Measurements from ENCODE around the gene FAM3D. TPM values are rescaled to one million over a fixed set of nuclear protein-coding genes. Genes with fewer than 3 reads are reported as not detected.
"Not testable (repeated sequence)": the region's sequence is repeated elsewhere in the genome, so short reads cannot be mapped to it uniquely, and the experiment has no call there.

Gene FAM3D
- polyA plus RNA-seq, 1 of the 3 experiments (the other 2 are of a cell fraction) = not detected

- DNase-seq = no peak
- Histone ChIP-seq H3K27ac (ENCODE audit: low read depth in 2 of 2, low read length in 1 of 2) (no peak overlapping the region), H3K9me2 (no peaks in the 10 kb centered on the region), H3K79me2 (ENCODE audit: insufficient read depth) (no peaks in the 10 kb centered on the region), H3K4me3 (ENCODE audit: low read depth in 2 of 2, low read length in 1 of 2) (no peak overlapping the region), H3K27me3 (ENCODE audit: insufficient read depth) (no peaks in the 10 kb centered on the region; the same call in 1 of the 2 replicates), H3K4me2 (no peak overlapping the region), H3F3A (replicated peaks; ENCODE audit: insufficient read depth) (no peaks in the 10 kb centered on the region), H3K4me1 (ENCODE audit: control insufficient read depth in 1 of 2, insufficient read depth in 2 of 2, low read depth in 1 of 2, low read length in 1 of 2) (no peaks in the 10 kb centered on the region), H3K9me3 (no peaks in the 10 kb centered on the region), H3K9ac (no peak overlapping the region), H3K36me3 (replicated peaks in 1 of 2; ENCODE audit: control insufficient read depth in 1 of 2, insufficient read depth in 2 of 2, low read length in 1 of 2) (no peaks in the 10 kb centered on the region), H4K20me1 (ENCODE audit: insufficient read depth) (no peaks in the 10 kb centered on the region), H2AFZ (ENCODE audit: low read depth) (no peak overlapping the region)
- CTCF ChIA-PET = interaction anchor here (0.7 kb wide), 1 partner anchor 18 kb away, joined by 3 read pairs; no protein-coding TSS in a partner anchor
- POLR2A ChIA-PET = no interaction called here
- WGBS (ENCODE audit: low lambda C conversion rate) = 42% methylated on average over 6 of the region's 6 CpGs
- TF ChIP-seq REST (IDR thresholded peaks at IDR 0.05; ENCODE audit: low read depth, low read length) = no peak
- no peak for TF ChIP-seq IRF3 (IDR thresholded peaks at IDR 0.05; ENCODE audit: low read depth, low read length)
Measured at GRCh38 chr3:58679974-58680666, 13.5 kb upstream of the FAM3D start.

GRCh38 chr3:58679446-58679845, 12.9 kb upstream of the FAM3D start:
- Histone ChIP-seq H3K4me1 (ENCODE audit: control insufficient read depth in 1 of 2, insufficient read depth in 2 of 2, low read depth in 1 of 2, low read length in 1 of 2) (no peaks in the 10 kb centered on the region), H4K20me1 (ENCODE audit: insufficient read depth) (no peaks in the 10 kb centered on the region), H3K27ac (ENCODE audit: low read depth in 2 of 2, low read length in 1 of 2) (no peak overlapping the region), H3K27me3 (ENCODE audit: insufficient read depth) (no peaks in the 10 kb centered on the region; the same call in 1 of the 2 replicates), H3K36me3 (replicated peaks in 1 of 2; ENCODE audit: control insufficient read depth in 1 of 2, insufficient read depth in 2 of 2, low read length in 1 of 2) (no peaks in the 10 kb centered on the region), H2AFZ (ENCODE audit: low read depth) (no peak overlapping the region), H3F3A (replicated peaks; ENCODE audit: insufficient read depth) (no peaks in the 10 kb centered on the region), H3K9me3 (no peaks in the 10 kb centered on the region), H3K4me2 (no peak overlapping the region), H3K9me2 (no peaks in the 10 kb centered on the region), H3K9ac (no peak overlapping the region), H3K79me2 (ENCODE audit: insufficient read depth) (no peaks in the 10 kb centered on the region), H3K4me3 (ENCODE audit: low read depth in 2 of 2, low read length in 1 of 2) (no peak overlapping the region)
- no peak for DNase-seq
- ChIA-PET CTCF (interaction anchor here (0.7 kb wide), 1 partner anchor 17 kb away, joined by 3 read pairs; no protein-coding TSS in a partner anchor), POLR2A (no interaction called here)
- TF ChIP-seq GABPA (IDR thresholded peaks at IDR 0.05; ENCODE audit: low read depth) (no peak), CHD2 (IDR thresholded peaks at IDR 0.05; ENCODE audit: low read length, partially characterized antibody) (no peak), FOSL2 (IDR thresholded peaks at IDR 0.05; ENCODE audit: borderline replicate concordance, low read depth) (no peak), NFIC (IDR thresholded peaks at IDR 0.05; ENCODE audit: borderline replicate concordance) (no peak), SIN3A (IDR thresholded peaks at IDR 0.05; ENCODE audit: borderline replicate concordance, low read depth, low read length) (no peak), POLR2AphosphoS5 (IDR thresholded peaks at IDR 0.05; ENCODE audit: low read depth, low read length) (no peak), NRF1 (IDR thresholded peaks at IDR 0.05; ENCODE audit: low read depth, low read length) (no peak), YY1 (IDR thresholded peaks at IDR 0.05; ENCODE audit: low read depth) (no peak), TEAD4 (IDR thresholded peaks at IDR 0.05; ENCODE audit: borderline replicate concordance, insufficient read depth) (no peak), ZBTB33 (IDR thresholded peaks at IDR 0.05; ENCODE audit: borderline replicate concordance, low read depth) (no peak)
- 49% methylated on average over 6 of the region's 6 CpGs for WGBS (ENCODE audit: low lambda C conversion rate)

GRCh38 chr3:58678177-58678970, 11.8 kb upstream of the FAM3D start:
- H3K36me3 ChIP-seq (replicated peaks in 1 of 2; ENCODE audit: control insufficient read depth in 1 of 2, insufficient read depth in 2 of 2, low read length in 1 of 2); CTCF ChIA-PET; H3K4me1 ChIP-seq (ENCODE audit: control insufficient read depth in 1 of 2, insufficient read depth in 2 of 2, low read depth in 1 of 2, low read length in 1 of 2); H3K79me2 ChIP-seq (ENCODE audit: insufficient read depth); H3K4me2 ChIP-seq; H3K27me3 ChIP-seq (ENCODE audit: insufficient read depth); H4K20me1 ChIP-seq (ENCODE audit: insufficient read depth); H3F3A ChIP-seq (replicated peaks; ENCODE audit: insufficient read depth); H3K27ac ChIP-seq (ENCODE audit: low read depth in 2 of 2, low read length in 1 of 2); H3K9me3 ChIP-seq; POLR2A ChIA-PET; H3K9ac ChIP-seq; H2AFZ ChIP-seq (ENCODE audit: low read depth); H3K9me2 ChIP-seq; DNase-seq; H3K4me3 ChIP-seq (ENCODE audit: low read depth in 2 of 2, low read length in 1 of 2): not testable (repeated sequence)
- 63% methylated on average over 8 of the region's 13 CpGs for WGBS (ENCODE audit: low lambda C conversion rate)

All from SK-N-SH (cell line).